HepG2 (cell line): ENCODE data around the gene SLC13A3. TPM values are rescaled to one million over a fixed set of nuclear protein-coding genes. Genes with fewer than 3 reads are reported as not detected.

Experiments used
- CCAR2 ChIP-seq: fragments of 200-400 bp; formaldehyde crosslinking; optimal IDR thresholded peaks from 2 replicates; pipeline ENCODE3; 2018; ENCODE audit warnings: low read depth, mild to moderate bottlenecking, low read length, moderate library complexity
- ETV5 ChIP-seq: IDR thresholded peaks from 2 replicates; pipeline ENCODE4 v1.6.1; 2018; ENCODE audit warnings: missing biosample characterization, missing genetic modification reagents, inconsistent platforms, borderline replicate concordance
- MZF1 ChIP-seq: sonication (generic); formaldehyde crosslinking; IDR thresholded peaks from 2 replicates; pipeline ENCODE4 v1.8.1; 2023; ENCODE audit warnings: mild to moderate bottlenecking, missing genetic modification reagents, borderline replicate concordance
- RFX3 ChIP-seq: IDR thresholded peaks from 2 replicates; pipeline ENCODE4 v1.6.1; 2016; ENCODE audit warnings: missing biosample characterization, missing genetic modification reagents
- SOX5 ChIP-seq: IDR thresholded peaks from 2 replicates; pipeline ENCODE4 v1.6.1; 2016; ENCODE audit warnings: borderline replicate concordance
- SRSF4 ChIP-seq: fragments of 200-400 bp; formaldehyde crosslinking; IDR thresholded peaks from one replicate; pipeline ENCODE4 v1.6.1; 2018; ENCODE audit warnings: mild to moderate bottlenecking, low read depth, low read length, moderate library complexity; ENCODE audit not compliant: poor library complexity, severe bottlenecking
- SUZ12 ChIP-seq: fragments of 150-350 bp; IDR thresholded peaks from 2 replicates; pipeline ENCODE4 v1.6.1; 2014; ENCODE audit warnings: low read depth, low read length
- TAF1 ChIP-seq: sonication (generic); formaldehyde crosslinking; IDR thresholded peaks from 2 replicates; pipeline ENCODE4 v1.4.0; 2020; ENCODE audit warnings: missing genetic modification reagents
- XBP1 ChIP-seq: sonication (generic); formaldehyde crosslinking; IDR thresholded peaks from 2 replicates; pipeline ENCODE4 v1.5.0; 2020; ENCODE audit warnings: missing genetic modification reagents
- ZMYM2 ChIP-seq: sonication (generic); formaldehyde crosslinking; IDR thresholded peaks from 2 replicates; pipeline ENCODE4 v1.8.0; 2022; ENCODE audit warnings: mild to moderate bottlenecking, missing genetic modification reagents
- ZMYM4 ChIP-seq: sonication (generic); formaldehyde crosslinking; IDR thresholded peaks from 2 replicates; pipeline ENCODE4 v1.8.1; 2023; ENCODE audit warnings: mild to moderate bottlenecking, missing genetic modification reagents
- ZNF282 ChIP-seq: fragments of 450-650 bp; IDR thresholded peaks from 2 replicates; pipeline ENCODE4 v1.6.1; 2018; ENCODE audit not compliant: partially characterized antibody
- ZNF292 ChIP-seq: sonication (generic); formaldehyde crosslinking; IDR thresholded peaks from 2 replicates; pipeline ENCODE4 v1.8.1; 2022; ENCODE audit warnings: mild to moderate bottlenecking, low read depth, missing genetic modification reagents, borderline replicate concordance
- ZNF530 ChIP-seq: sonication (generic); formaldehyde crosslinking; IDR thresholded peaks from 2 replicates; pipeline ENCODE4 v1.5.0; 2020; ENCODE audit warnings: low read depth, mild to moderate bottlenecking, missing genetic modification reagents
- ZNF558 ChIP-seq: sonication (generic); formaldehyde crosslinking; IDR thresholded peaks from 2 replicates; pipeline ENCODE4 v1.9.0; 2022; ENCODE audit warnings: mild to moderate bottlenecking, missing genetic modification reagents, borderline replicate concordance
- ZNF879 ChIP-seq: sonication (generic); formaldehyde crosslinking; IDR thresholded peaks from 2 replicates; pipeline ENCODE4 v1.8.1; 2023; ENCODE audit warnings: missing genetic modification reagents
- polyA plus RNA-seq, 8 experiments: library from polyadenylated mRNA; depleted of rRNA in 3 of 8; stranded (reverse) in 7 of 8; unstranded in 1 of 8; fragments of >200 nt; fragmentation: Illumina TruSeq in 4 of 8; extraction: Trizol in 4 of 8; gene quantifications; 2 replicates each; pipeline versions ENCODE4 v1.2.1 to v1.2.3, GENCODE V29; 2011 to 2016; ENCODE audit warnings: low read depth in 4 of 8, missing spikeins in 1 of 8, mixed read lengths in 1 of 8; ENCODE audit not compliant: insufficient read depth in 1 of 8
- total RNA-seq, 5 experiments: library from RNA; depleted of rRNA; stranded (reverse); fragments of >200 nt; fragmentation: Illumina TruSeq; extraction: Trizol; gene quantifications; 2 replicates each; pipeline ENCODE4 v1.2.3, GENCODE V29; 2016; ENCODE audit warnings: low read depth in 1 of 5
- TF ChIP-seq, protein P1 (sequence below): sonication (generic); formaldehyde crosslinking; IDR thresholded peaks from 2 replicates; pipeline ENCODE4 v1.5.1; 2020; ENCODE audit warnings: missing genetic modification reagents, mild to moderate bottlenecking, borderline replicate concordance
- TF ChIP-seq, protein P2 (sequence below): sonication (generic); formaldehyde crosslinking; IDR thresholded peaks from 2 replicates; pipeline ENCODE4 v1.4.0; 2020; ENCODE audit warnings: missing genetic modification reagents
- TF ChIP-seq, protein P3 (sequence below): sonication (generic); formaldehyde crosslinking; IDR thresholded peaks from 2 replicates; pipeline ENCODE4 v1.5.0; 2020; ENCODE audit warnings: missing genetic modification reagents
- TF ChIP-seq, protein P4 (sequence below): sonication (generic); formaldehyde crosslinking; IDR thresholded peaks from 2 replicates; pipeline ENCODE4 v1.9.0; 2022; ENCODE audit warnings: missing genetic modification reagents, mild to moderate bottlenecking, borderline replicate concordance
- TF ChIP-seq, protein P5 (sequence below): sonication (generic); formaldehyde crosslinking; IDR thresholded peaks from 2 replicates; pipeline ENCODE4 v1.8.0; 2022; ENCODE audit warnings: low read depth, missing genetic modification reagents

Gene SLC13A3
- total and polyA plus RNA-seq, 2 of the 13 experiments (the other 11 are each of a cell fraction or from before 2014, with no cell fraction given), result 66.5 to 76.0 TPM

DNA sequence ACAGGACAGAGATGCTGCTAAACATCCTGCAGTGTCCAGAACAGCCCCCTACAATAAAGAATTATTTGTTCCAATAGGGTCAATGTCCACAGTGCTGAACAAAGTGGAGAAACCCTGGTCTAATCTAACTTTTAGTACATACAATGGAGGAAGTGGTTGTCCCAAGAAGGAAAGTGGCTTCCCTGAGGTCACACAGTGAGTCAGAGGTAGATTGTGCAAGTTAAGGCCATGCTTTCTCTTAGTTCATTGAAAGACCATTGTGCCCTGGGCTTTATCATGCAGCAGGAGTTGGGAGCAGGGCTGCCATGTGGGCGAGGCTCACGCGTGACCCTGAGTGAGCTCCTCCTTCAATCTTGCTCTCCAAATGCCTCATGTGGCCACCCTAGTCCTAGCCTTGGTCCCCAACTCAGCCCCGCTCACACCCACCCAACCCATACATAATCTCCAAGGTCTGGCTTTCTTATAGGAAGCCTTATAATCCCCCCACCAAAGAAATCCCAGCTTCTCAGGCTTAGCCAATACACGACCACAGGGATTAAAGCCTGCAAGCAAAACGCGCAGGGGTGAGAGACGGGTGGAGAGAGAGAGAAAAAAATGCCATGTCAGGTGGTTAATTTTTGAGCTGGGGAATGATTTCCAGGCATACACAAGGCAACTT lies 19.9 kb downstream of the SLC13A3 start (continued):
- TF ChIP-seq ZNF292 (CRISPR knock-in tag) (peak; percentile 15), ZMYM2 (CRISPR knock-in tag) (peak; percentile 88), RFX3 (CRISPR knock-in tag) (no peak), SOX5 (CRISPR knock-in tag) (peak; percentile 90), SUZ12 (no peak), ZNF282 (no peak), ZNF530 (CRISPR knock-in tag) (no peak), CCAR2 (peak; percentile 9), ZMYM4 (CRISPR knock-in tag) (no peak), ETV5 (CRISPR knock-in tag) (peak; percentile 92), ZNF558 (no peak), MZF1 (CRISPR knock-in tag) (no peak), SRSF4 (no peak), ZNF879 (CRISPR knock-in tag) (no peak), XBP1 (CRISPR knock-in tag) (no peak), TAF1 (peak; percentile 26; the same call in 1 of the 2 replicates)
- TF ChIP-seq, protein P1, sequence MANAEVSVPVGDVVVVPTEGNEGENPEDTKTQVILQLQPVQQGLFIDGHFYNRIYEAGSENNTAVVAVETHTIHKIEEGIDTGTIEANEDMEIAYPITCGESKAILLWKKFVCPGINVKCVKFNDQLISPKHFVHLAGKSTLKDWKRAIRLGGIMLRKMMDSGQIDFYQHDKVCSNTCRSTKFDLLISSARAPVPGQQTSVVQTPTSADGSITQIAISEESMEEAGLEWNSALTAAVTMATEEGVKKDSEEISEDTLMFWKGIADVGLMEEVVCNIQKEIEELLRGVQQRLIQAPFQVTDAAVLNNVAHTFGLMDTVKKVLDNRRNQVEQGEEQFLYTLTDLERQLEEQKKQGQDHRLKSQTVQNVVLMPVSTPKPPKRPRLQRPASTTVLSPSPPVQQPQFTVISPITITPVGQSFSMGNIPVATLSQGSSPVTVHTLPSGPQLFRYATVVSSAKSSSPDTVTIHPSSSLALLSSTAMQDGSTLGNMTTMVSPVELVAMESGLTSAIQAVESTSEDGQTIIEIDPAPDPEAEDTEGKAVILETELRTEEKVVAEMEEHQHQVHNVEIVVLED (CRISPR knock-in tag), result no peak
- TF ChIP-seq, protein P2, sequence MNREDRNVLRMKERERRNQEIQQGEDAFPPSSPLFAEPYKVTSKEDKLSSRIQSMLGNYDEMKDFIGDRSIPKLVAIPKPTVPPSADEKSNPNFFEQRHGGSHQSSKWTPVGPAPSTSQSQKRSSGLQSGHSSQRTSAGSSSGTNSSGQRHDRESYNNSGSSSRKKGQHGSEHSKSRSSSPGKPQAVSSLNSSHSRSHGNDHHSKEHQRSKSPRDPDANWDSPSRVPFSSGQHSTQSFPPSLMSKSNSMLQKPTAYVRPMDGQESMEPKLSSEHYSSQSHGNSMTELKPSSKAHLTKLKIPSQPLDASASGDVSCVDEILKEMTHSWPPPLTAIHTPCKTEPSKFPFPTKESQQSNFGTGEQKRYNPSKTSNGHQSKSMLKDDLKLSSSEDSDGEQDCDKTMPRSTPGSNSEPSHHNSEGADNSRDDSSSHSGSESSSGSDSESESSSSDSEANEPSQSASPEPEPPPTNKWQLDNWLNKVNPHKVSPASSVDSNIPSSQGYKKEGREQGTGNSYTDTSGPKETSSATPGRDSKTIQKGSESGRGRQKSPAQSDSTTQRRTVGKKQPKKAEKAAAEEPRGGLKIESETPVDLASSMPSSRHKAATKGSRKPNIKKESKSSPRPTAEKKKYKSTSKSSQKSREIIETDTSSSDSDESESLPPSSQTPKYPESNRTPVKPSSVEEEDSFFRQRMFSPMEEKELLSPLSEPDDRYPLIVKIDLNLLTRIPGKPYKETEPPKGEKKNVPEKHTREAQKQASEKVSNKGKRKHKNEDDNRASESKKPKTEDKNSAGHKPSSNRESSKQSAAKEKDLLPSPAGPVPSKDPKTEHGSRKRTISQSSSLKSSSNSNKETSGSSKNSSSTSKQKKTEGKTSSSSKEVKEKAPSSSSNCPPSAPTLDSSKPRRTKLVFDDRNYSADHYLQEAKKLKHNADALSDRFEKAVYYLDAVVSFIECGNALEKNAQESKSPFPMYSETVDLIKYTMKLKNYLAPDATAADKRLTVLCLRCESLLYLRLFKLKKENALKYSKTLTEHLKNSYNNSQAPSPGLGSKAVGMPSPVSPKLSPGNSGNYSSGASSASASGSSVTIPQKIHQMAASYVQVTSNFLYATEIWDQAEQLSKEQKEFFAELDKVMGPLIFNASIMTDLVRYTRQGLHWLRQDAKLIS, result no peak
- TF ChIP-seq, protein P3, sequence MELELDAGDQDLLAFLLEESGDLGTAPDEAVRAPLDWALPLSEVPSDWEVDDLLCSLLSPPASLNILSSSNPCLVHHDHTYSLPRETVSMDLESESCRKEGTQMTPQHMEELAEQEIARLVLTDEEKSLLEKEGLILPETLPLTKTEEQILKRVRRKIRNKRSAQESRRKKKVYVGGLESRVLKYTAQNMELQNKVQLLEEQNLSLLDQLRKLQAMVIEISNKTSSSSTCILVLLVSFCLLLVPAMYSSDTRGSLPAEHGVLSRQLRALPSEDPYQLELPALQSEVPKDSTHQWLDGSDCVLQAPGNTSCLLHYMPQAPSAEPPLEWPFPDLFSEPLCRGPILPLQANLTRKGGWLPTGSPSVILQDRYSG (CRISPR knock-in tag), result no peak
- TF ChIP-seq, protein P4, sequence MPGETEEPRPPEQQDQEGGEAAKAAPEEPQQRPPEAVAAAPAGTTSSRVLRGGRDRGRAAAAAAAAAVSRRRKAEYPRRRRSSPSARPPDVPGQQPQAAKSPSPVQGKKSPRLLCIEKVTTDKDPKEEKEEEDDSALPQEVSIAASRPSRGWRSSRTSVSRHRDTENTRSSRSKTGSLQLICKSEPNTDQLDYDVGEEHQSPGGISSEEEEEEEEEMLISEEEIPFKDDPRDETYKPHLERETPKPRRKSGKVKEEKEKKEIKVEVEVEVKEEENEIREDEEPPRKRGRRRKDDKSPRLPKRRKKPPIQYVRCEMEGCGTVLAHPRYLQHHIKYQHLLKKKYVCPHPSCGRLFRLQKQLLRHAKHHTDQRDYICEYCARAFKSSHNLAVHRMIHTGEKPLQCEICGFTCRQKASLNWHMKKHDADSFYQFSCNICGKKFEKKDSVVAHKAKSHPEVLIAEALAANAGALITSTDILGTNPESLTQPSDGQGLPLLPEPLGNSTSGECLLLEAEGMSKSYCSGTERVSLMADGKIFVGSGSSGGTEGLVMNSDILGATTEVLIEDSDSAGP (CRISPR knock-in tag), result no peak; the same call in none of the 2 replicates
- TF ChIP-seq, protein P5, sequence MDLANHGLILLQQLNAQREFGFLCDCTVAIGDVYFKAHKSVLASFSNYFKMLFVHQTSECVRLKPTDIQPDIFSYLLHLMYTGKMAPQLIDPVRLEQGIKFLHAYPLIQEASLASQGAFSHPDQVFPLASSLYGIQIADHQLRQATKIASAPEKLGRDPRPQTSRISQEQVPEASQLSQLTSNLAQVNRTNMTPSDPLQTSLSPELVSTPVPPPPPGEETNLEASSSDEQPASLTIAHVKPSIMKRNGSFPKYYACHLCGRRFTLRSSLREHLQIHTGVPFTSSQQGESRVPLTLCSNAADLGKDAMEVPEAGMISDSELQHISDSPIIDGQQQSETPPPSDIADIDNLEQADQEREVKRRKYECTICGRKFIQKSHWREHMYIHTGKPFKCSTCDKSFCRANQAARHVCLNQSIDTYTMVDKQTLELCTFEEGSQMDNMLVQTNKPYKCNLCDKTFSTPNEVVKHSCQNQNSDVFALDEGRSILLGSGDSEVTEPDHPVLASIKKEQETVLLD (CRISPR knock-in tag), result no peak
